ENCODE results near the gene TNP2.
A peak's percentile ranks its signal among the peaks of the same experiment; 100 is the strongest.

TNP2 gene

DNA sequence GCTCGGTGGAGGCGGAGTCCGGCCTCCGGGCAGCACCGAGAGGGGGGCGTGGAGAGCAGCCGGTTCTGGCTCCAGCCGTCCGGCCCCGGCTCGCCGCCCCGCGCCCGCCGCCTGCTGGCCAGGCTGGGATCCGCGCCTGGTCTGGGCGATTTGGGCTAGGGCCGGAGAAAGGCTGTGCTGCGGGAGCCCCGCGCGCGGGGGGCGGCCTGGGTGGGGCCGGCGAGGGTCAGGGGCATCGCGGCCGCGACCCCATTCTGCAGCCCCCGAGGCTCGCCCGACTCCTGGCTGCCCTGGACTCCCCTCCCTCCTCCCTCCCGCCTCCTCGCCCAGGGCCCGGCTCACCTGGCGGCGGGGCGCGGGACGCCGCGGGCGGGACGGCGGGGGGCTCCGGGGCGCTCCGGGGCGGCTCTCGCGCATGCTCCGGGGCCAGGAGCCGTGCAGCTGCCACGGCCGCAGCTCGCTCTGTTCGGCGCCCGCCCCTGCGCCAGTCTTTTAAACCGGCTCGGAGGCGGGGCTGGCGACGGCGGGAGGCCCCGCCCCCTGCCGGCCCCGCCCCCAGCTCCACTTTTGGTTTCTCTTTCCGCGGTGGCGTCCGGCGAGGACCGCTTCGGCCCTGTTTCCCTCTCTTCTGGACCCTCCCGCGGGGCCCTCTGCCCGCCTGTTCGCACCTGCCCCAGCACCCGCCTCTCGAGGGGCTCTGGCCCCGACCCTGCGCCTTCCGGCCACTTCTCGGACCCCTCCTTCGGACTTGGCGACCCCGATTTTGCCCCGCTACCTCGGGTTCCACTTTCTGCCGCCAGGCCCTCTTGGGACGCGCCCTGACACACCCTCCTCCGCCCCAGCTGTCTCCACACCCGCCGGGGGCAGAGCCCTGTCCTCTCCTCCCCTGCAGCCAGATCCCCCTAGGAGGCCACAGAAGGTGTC lies 13.1 kb downstream of the TNP2 start, which contains the start of gene SOCS1:
TSS of gene SOCS1 (minus strand) at position 468 of the 924 bp plus-strand sequence. CDS start 726 bp downstream, outside the sequence.
- peak; percentile 33 for DNase-seq

GRCh38 chr16:11254913-11255736 lies 14.0 kb downstream of the TNP2 start:
- DNase-seq: no peak

DNA sequence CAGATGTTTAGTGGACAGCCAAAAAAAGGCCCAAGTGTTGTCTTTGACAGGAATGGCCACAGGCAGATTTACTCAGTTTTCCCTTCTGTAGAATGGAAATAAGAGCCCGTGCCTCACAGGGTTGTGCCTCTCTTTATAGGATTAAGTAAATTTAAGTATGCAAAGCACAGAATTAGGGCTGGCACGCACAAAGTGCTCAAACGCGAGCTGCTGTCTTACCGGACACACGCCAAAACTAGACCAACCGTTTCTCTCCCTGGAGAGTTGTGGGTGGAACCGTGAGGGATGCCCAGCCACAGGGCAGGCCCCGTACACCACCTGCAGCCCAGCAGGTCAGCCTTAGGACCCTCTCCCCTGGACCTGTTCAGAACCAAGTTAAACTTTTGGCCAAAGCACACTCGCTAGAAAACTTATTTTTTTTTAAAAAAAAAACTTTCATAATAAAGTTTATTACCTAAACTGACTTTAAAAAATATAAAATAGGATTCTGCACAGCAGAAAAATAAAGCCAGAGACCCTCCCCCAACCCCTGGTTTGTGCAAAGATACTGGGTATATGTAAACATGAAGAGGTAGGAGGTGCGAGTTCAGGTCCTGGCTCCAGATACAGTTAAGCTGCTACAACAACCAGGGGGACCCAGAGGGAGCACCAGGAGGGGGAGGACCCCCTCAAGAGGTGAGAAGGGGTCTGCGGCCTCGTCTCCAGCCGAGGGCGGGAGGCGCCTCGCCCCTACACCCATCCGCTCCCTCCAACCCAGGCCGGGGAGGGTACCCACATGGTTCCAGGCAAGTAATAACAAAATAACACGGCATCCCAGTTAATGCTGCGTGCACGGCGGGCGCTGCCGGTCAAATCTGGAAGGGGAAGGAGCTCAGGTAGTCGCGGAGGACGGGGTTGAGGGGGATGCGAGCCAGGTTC lies 14.9 kb downstream of the TNP2 start:
- DNase-seq: no peak

DNA sequence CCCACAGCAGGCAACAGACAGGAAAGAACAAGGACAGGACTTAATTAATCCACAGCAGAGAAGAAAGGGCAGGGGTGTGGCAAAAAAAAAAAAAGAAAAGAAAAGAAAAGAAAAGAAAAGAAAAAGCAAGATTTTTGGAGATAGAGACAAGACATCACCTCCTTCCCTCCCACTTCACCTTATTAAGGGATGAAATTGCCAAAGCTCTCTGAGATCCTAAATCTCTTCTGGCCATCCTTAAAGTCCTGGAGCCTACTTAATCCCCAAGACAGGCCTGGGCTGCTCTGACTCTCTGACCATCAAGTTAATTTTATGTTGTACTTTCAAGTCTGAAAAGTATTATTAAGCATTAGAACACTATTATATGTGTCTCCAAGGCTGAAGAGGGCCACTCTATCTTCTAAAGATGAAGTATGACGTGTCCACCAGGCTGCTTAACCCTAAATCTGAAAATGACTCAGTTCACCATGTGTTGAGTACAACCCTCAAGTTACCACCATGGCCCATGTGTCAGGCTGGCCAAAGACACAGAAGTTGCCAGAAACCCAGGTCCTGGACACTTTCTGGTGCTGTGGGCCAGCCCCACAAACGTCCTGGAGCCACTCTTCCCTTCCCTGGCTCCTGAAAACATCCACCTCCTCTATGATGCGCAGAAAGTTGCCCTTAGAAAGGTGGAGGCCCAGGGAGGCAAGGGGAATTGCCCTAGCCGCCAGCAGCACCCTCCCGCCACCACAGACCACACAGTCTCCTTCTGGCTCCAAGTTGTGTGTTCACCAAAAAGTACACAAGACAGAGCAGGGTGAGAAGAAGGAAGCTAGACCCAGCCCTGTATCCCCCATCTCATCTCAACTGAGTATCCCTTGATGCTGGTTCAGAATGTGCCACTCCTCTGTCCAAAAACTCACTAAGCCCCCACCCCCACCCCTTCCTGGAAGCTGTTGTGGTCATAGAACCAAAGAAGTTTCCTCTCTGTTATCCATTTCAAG lies 15.8 kb downstream of the TNP2 start:
- no peak for DNase-seq

GRCh38 chr16:11252482-11252931 lies 16.6 kb downstream of the TNP2 start:
- no peak for DNase-seq

- no peak for DNase-seq
Measured at GRCh38 chr16:11251525-11252481, 17.3 kb downstream of the TNP2 start.

DNA sequence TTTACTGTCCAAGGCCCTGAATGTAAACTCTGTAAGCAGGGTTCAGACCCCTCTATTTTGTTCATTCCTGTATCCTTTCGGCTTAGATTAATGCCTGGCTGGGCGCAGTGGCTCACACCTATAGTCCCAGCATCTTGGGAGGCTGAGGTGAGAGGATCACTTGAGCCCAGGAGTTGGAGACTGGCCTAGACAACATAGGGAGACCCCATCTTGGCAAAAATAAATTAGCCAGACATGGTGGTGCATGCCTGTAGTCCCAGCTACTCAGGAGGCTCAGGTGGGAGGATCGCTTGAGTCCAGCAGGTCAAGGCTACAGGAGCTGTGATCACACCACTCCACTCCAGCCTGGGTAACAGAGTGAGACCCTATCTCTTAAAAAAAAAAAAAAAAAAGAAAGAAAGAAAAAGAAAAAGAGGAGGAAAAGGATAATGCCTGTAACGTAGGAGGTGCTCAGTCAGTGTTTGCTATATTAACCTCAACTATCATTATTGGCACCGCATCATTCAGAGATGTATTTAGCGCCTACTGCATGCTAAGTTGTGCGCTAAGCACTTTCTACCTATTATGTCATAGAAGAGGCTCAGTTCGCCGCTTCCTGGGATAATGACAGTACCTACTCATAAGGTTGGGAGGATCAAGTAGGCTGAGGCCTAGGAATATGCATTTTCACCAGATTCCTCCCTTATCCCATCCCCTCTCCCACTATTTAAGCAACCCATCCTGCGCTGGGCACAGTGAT lies 18.2 kb downstream of the TNP2 start:
- no peak for DNase-seq

DNA sequence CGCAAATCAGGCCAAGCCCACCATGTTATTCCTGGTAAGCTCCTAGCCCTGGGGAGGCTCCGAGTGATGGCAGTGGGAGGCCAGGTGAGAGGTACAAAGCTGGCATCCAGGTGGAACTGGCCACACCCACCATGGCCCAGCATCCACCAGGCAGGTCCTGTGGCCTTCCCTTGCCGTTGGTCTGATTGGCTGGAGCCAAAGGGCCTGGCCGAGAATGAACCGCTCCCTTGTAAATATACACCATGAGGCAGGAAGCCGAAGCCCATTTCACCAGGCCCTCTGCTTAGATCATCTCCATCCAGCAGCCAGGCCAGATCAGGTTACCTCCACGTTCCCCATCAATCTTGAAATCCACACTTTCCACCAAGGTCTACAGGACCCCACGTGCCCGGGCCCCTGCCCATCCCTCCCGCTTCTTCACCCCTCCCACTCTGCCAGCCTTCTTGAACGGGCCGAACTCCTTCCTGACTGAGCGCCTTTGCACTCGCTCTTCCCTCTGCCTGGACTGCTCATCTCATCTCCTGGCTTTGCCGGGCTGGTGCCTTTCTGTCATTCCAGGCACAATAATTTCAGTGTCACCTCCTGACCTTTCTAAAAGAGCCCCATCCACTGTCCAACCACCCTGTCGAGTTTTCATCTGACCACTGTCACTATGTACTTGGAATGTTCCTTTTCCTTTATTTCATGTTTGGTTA lies 18.9 kb downstream of the TNP2 start:
- peak; percentile 10 for DNase-seq

- no peak for DNase-seq
Measured at GRCh38 chr16:11249233-11250061, 19.7 kb downstream of the TNP2 start.

GRCh38 chr16:11248133-11248532 lies 21.0 kb downstream of the TNP2 start:
- DNase-seq: no peak

DNA sequence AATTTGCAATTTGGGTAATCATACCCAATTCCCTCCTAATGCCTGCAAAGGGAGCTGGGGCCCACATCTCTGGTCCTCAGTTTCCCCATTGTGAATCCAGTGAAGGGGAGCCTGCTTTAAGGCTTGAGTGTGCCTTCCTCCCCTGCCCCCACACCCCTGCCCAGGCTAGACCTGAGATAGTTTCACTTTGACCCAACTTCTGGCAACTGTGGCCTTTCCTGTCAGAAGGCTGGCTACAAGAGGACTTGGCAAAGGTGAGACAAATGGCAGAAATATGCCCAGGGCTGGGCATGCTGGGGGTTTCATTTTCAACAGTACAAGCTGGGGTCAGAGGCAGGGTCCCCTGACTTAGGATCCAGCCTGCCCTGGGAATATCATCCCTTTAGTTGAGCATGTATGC lies 23.1 kb downstream of the TNP2 start:
- DNase-seq: no peak

- no peak for DNase-seq
Measured at GRCh38 chr16:11245222-11245737, 23.8 kb downstream of the TNP2 start.

GRCh38 chr16:11242658-11243057 lies 26.5 kb downstream of the TNP2 start:
- no peak for DNase-seq

DNA sequence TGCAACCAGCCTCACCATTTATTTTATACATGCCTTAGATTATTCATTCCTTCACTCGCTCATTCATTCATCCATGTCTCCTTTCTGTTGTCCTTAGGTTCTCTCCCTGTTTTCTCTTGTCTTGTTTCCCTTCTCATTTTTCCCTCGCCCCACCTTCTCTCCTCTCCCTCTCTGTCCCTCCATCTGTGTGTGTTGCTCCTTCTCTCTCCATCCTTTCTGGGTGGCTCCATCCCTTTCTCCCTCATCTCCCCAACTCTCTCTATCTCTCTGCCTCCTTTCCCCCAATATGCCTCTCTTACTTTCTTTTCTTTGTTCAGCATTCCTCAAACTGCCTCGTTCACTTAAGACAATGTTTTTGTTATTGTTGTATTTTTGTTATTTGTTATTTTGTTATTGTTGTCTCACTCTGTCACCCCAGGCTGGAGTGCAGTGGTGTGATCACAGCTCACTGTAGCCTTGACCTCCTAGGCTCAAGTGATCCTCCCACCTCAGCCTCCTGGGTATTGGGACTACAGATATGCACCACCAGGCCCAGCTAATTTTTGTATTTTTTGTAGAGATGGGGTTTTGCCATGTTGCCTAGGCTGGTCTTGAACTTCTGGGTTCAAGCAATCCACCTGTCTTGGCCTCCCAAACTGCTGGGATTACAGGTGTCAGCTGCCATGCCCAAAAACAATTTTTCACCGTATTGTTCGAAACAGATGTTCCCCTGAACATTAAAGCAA lies 27.5 kb downstream of the TNP2 start:
- DNase-seq: no peak

- no peak for DNase-seq
Measured at GRCh38 chr16:11240636-11241473, 28.3 kb downstream of the TNP2 start.
